CD4-positive, alpha-beta T cell (primary cell): ENCODE data around the gene CERS4. TPM values are rescaled to one million over a fixed set of nuclear protein-coding genes. Genes with fewer than 3 reads are reported as not detected.

ENCODE experiments used
- ATAC-seq: fragments of 200-7000 bp; cut with Tn5 transposase; one replicate; pipeline ENCODE4 v1.10.0; 2022; ENCODE audit warnings: mild to moderate bottlenecking; ENCODE audit not compliant: poor library complexity
- CTCF ChIA-PET: fragments of 350-600 bp; sonication (Branson Sonifier 250); formaldehyde crosslinking; loops from one replicate; lab custom pipeline; 2021; ENCODE audit warnings: antibody characterized with exemption, inconsistent platforms; lab: Charles Lee
- POLR2A ChIA-PET: fragments of 350-600 bp; sonication (Branson Sonifier 250); formaldehyde crosslinking; loops from one replicate; lab custom pipeline; 2021; ENCODE audit warnings: antibody characterized with exemption, inconsistent platforms; lab: Charles Lee
- DNase-seq, 14 experiments: peaks; one replicate each; pipeline ENCODE4 v3.0.0-alpha.2; 2013 to 2020; ENCODE audit warnings: mixed read lengths in 2 of 14
- H3K27ac ChIP-seq, 2 donors: one replicate each; pipeline versions ENCODE4 v1.5.1 to v1.7.0; 2013; ENCODE audit warnings: low read length in 2 of 2, low read depth in 1 of 2, mild to moderate bottlenecking in 1 of 2
- H3K27me3 ChIP-seq, 2 experiments: 1 replicate in 1 of 2; 2 replicates in 1 of 2; pipeline versions ENCODE4 v1.6.1 to v1.7.0; 2013; ENCODE audit warnings: low read length in 2 of 2, control low read depth in 1 of 2, mild to moderate bottlenecking in 1 of 2, moderate library complexity in 1 of 2; ENCODE audit not compliant: insufficient read depth in 2 of 2, control insufficient read depth in 1 of 2
- H3K36me3 ChIP-seq: one replicate; pipeline ENCODE4 v1.6.1; 2013; ENCODE audit warnings: low read length, control low read depth; ENCODE audit not compliant: insufficient read depth
- H3K4me1 ChIP-seq: one replicate; pipeline ENCODE4 v1.6.1; 2013; ENCODE audit warnings: low read length, control low read depth; ENCODE audit not compliant: insufficient read depth
- H3K4me3 ChIP-seq: one replicate; pipeline ENCODE4 v1.5.1; 2013; ENCODE audit warnings: mild to moderate bottlenecking, low read length, moderate library complexity
- H3K9me3 ChIP-seq, 2 experiments: 1 replicate in 1 of 2; 2 replicates in 1 of 2; pipeline versions ENCODE4 v1.6.1 to v1.7.0; 2013; ENCODE audit warnings: low read length in 2 of 2, mild to moderate bottlenecking in 2 of 2, control low read depth in 1 of 2, moderate library complexity in 1 of 2; ENCODE audit not compliant: control insufficient read depth in 1 of 2, insufficient read depth in 1 of 2
- H3K27ac Mint-ChIP-seq: one replicate; pipeline ENCODE4 v1.8.0; 2020; ENCODE audit warnings: mixed read lengths
- H3K27me3 Mint-ChIP-seq: one replicate; pipeline ENCODE4 v1.8.0; 2021; ENCODE audit warnings: mixed read lengths
- H3K36me3 Mint-ChIP-seq: one replicate; pipeline ENCODE4 v1.8.0; 2021; ENCODE audit warnings: low read depth, mixed read lengths
- H3K4me1 Mint-ChIP-seq: one replicate; pipeline ENCODE4 v1.8.0; 2021; ENCODE audit warnings: low read depth, mixed read lengths
- H3K4me3 Mint-ChIP-seq: one replicate; pipeline ENCODE4 v1.8.0; 2020; ENCODE audit warnings: mild to moderate bottlenecking, mixed read lengths
- H3K9me3 Mint-ChIP-seq: one replicate; pipeline ENCODE4 v1.8.0; 2020; ENCODE audit warnings: mixed read lengths
- intact Hi-C, 2 experiments: fragments of 100-400 bp; cut with DNase I in 1 of 2; cut with micrococcal nuclease in 1 of 2; formaldehyde crosslinking; loops; one replicate each; pipeline versions ENCODE4 v1.15.1 to v1.9.0; 2023 to 2025; cut with DNase I, micrococcal nuclease
- total RNA-seq, 174 experiments: library from RNA in 2 of 174; stranded (reverse) in 2 of 174; gene quantifications; one replicate each; pipeline ENCODE4 v1.2.3 and lab custom pipeline; 2021 to 2026
- TF ChIP-seq, protein P1 (sequence below): fragments of 200-600 bp; IDR thresholded peaks from one replicate; pipeline ENCODE4 v1.8.0; 2022; ENCODE audit warnings: antibody characterized with exemption, mild to moderate bottlenecking

Gene CERS4
- total RNA-seq, 2 experiments from 2014 or later: 8.7 to 12.3 TPM

GRCh38 chr19:8252922-8253589 lies 43.9 kb downstream of the CERS4 start:
- Histone ChIP-seq H3K27me3 (no peaks in the 10 kb centered on the region), H3K9me3 (no peaks in the 10 kb centered on the region), H3K27ac (no peak overlapping the region), H3K4me3 (no peak overlapping the region), H3K36me3 (peaks cover 31% of the 10 kb centered on the region), H3K4me1 (peaks cover 12% of the 10 kb centered on the region)
- Mint-ChIP-seq H3K27me3 (no peaks in the 10 kb centered on the region), H3K4me3 (no peak overlapping the region), H3K36me3 (peaks cover 15% of the 10 kb centered on the region), H3K9me3 (no peaks in the 10 kb centered on the region), H3K27ac (no peak overlapping the region), H3K4me1 (peaks cover 4% of the 10 kb centered on the region)
- intact Hi-C loops: loop anchor here (1.0 to 10.0 kb wide), 4 partner anchors 95 to 309 kb away; no protein-coding TSS in a partner anchor
- POLR2A ChIA-PET: interaction anchor here (1.0 kb wide), 1 partner anchor 235 kb away, joined by 3 read pairs; no protein-coding TSS in a partner anchor
- CTCF ChIA-PET: interaction anchor here (0.6 to 0.9 kb wide), 7 partner anchors 13 to 325 kb away, joined by 3 to 7 read pairs (median 3); no protein-coding TSS in a partner anchor
- DNase-seq (peak; percentile 74 to 91 (median 82)), ATAC-seq (peak; percentile 95)
- TF ChIP-seq, protein P1, sequence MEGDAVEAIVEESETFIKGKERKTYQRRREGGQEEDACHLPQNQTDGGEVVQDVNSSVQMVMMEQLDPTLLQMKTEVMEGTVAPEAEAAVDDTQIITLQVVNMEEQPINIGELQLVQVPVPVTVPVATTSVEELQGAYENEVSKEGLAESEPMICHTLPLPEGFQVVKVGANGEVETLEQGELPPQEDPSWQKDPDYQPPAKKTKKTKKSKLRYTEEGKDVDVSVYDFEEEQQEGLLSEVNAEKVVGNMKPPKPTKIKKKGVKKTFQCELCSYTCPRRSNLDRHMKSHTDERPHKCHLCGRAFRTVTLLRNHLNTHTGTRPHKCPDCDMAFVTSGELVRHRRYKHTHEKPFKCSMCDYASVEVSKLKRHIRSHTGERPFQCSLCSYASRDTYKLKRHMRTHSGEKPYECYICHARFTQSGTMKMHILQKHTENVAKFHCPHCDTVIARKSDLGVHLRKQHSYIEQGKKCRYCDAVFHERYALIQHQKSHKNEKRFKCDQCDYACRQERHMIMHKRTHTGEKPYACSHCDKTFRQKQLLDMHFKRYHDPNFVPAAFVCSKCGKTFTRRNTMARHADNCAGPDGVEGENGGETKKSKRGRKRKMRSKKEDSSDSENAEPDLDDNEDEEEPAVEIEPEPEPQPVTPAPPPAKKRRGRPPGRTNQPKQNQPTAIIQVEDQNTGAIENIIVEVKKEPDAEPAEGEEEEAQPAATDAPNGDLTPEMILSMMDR: peak; percentile 95

DNA sequence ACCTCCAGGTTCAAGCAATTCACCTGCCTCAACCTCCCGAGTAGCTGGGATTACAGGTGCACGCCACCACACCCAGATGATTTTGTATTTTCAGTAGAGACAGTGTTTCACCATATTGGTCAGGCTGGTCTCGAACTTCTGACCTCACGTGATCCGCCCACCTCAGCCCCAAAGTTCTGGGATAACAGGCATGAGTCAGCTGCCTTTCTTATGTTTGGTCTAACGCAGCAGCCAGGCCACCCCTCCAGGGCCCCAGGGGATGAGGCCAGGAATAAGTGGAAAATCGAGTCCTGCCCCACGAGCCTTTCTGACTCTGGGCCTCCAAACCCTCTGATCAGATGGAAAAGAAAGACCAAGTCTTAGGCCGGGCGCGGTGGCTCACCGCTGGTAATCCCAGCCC lies 44.5 kb downstream of the CERS4 start:
- ATAC-seq: no peak
- Mint-ChIP-seq H3K27ac (no peak overlapping the region), H3K9me3 (no peaks in the 10 kb centered on the region), H3K4me1 (peaks cover 4% of the 10 kb centered on the region), H3K36me3 (peaks cover 17% of the 10 kb centered on the region), H3K27me3 (no peaks in the 10 kb centered on the region), H3K4me3 (no peak overlapping the region)
- no peaks in the 10 kb centered on the region for H3K9me3 ChIP-seq
- intact Hi-C loops: loop anchor here (1.0 to 10.0 kb wide), 4 partner anchors 95 to 309 kb away; no protein-coding TSS in a partner anchor
- H3K36me3 ChIP-seq: peaks cover 32% of the 10 kb centered on the region
- TF ChIP-seq, protein P1: no peak
- no peak overlapping the region for H3K4me3 ChIP-seq
- no peak for DNase-seq
- ChIA-PET CTCF (interaction anchor here (0.7 to 0.9 kb wide), 5 partner anchors 13 to 325 kb away, joined by 3 to 7 read pairs (median 4); no protein-coding TSS in a partner anchor), POLR2A (interaction anchor here (1.0 kb wide), 1 partner anchor 236 kb away, joined by 3 read pairs; no protein-coding TSS in a partner anchor)
- no peaks in the 10 kb centered on the region for H3K27me3 ChIP-seq
- no peak overlapping the region for H3K27ac ChIP-seq
- H3K4me1 ChIP-seq: peaks cover 12% of the 10 kb centered on the region

DNA sequence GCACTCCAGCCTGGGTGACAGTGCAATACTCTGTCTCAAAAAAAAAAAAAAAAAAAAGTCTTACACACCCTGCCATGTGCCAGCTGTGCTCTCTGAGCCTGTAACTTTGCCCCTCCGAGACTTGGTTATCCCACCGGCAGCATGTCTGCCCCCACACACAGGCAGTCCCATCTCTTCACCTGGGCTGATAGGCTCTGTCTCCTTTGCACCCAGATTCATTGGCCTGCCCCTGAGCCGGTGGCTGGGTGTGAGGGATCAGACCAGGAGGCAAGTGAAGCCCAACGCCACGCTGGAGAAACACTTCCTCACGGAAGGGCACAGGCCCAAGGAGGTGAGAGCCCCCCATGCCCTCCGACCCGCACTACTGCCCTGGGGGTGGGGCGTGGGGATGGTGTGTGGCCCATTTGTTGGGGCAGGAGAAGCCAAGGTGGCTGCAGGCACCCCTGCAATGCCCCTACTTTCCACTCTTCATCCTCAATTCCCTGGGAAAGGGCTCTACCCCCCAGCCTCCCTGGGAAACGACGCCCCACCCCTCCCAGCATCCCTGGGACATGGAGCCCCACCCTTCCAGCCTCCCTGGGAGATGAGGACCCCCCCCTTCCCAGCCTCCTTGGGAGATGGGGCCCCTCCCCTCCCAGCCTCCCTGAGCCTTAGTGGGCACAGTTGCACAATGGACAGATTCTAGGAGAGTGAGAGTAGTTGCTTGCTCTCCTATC lies 45.3 kb downstream of the CERS4 start:
- intact Hi-C loops: loop anchor here (5.0 to 10.0 kb wide), 2 partner anchors 237 to 280 kb away; no protein-coding TSS in a partner anchor
- Histone ChIP-seq H3K27ac (no peak overlapping the region), H3K4me1 (peaks cover 12% of the 10 kb centered on the region), H3K4me3 (no peak overlapping the region), H3K9me3 (no peaks in the 10 kb centered on the region), H3K27me3 (no peaks in the 10 kb centered on the region), H3K36me3 (peaks cover 32% of the 10 kb centered on the region)
- H3K4me3 Mint-ChIP-seq: no peak overlapping the region
- H3K27me3 Mint-ChIP-seq: no peaks in the 10 kb centered on the region
- no peaks in the 10 kb centered on the region for H3K9me3 Mint-ChIP-seq
- no peak for ATAC-seq
- DNase-seq: peak in 1 of 14 experiments; percentile 23
- peaks cover 4% of the 10 kb centered on the region for H3K4me1 Mint-ChIP-seq
- POLR2A ChIA-PET: no interaction called here
- CTCF ChIA-PET: no interaction called here
- TF ChIP-seq, protein P1: no peak
- H3K27ac Mint-ChIP-seq: no peak overlapping the region
- peaks cover 24% of the 10 kb centered on the region for H3K36me3 Mint-ChIP-seq
